ENCODE measurements around the gene PREX1.

PREX1 gene

DNA sequence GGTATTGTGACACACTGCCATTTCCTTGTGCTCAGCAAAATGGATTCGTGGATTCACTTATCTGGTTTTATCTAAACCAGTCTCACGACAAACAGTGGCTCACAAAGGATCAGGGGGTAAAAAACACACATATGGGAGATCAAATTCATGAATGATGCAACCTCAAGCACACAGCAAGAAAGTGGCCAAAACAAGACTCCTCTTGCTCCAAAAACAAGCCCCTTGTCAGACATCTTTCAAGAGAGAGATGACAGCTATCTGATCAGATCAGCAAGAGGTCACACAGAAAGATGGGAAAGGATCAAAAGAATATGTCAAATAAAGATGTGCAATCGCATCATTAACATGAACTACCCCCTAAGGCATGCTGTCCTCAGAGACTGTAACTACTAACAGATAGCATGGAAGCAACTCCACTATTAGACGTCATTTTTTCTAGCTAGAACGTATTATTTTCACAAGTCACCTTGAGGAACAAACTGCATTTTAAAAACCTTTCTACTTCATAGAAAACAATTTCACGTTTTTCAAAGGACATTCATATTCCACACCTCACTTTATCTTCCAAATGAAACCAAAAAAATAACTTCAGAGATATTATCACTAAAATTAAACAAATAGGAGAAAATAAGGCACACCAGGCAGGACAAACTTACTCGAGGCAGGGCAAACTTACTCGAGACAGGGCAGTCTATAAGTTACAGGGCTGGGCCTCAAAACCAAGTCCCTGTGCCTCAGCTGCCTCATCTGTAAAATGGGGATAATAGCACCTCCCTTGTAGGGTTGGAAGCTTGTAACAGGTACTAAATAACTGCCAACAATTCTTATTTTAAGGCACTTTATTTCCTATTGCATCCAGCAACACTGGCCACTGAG lies 122.3 kb downstream of the PREX1 start:
- DNase-seq (ENCODE audit: low read depth in 3 of 3, low spot score in 1 of 3), result no peak

DNA sequence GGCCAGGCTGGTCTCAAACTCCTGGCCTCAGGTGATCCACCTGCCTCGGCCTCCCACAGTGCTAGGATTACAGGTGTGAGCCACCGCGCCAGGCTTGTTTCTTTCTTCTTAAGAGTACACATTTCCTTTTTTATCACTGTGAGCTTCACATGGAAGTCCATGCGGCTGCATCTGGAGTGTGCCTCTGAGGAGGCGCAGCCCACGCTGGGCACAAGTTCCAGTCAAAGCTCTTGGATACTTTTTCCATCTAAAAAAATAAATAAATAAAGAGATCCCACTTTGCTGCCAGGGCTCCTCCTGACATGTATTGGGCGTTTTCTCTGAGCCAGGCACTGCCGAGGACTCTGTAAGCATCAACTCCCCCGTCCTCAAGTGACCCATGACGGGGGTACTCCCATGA lies 123.0 kb downstream of the PREX1 start:
- no peak for DNase-seq (ENCODE audit: low read depth in 3 of 3, low spot score in 1 of 3)

DNA sequence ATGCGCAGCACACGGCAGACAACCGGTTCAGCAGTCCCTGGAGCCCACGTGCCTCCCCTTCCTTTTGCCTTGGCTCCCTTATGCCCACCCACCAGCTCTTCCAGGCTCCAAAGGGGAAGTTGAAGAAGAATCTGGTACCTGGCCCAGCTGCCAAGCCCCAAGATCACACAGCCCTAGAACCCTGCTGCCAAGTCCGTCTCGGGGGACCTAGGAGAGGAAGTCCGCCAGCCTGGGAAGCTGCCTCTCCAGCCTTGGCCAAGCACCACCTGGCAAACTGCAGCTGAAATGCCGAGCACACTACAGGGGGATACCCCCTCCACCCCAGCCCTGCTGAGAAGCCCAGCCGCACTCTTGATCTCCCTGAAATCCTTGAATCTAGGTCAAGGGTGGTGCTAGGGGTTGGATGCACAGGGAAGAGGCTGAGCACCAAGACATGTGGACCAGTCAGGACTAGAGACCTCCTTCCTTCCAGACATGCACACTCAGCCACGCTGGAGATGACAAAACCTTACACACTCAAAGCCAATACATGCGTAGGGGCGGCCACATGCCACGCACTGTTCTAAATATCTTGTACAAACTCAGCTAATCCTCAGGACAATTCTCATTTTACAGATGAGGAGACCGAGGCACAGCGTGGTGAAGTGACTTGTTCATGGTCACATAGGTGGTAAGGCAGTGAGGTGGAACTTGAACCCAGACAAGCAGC lies 124.1 kb downstream of the PREX1 start:
- no peak for DNase-seq (ENCODE audit: low read depth in 3 of 3, low spot score in 1 of 3)

DNA sequence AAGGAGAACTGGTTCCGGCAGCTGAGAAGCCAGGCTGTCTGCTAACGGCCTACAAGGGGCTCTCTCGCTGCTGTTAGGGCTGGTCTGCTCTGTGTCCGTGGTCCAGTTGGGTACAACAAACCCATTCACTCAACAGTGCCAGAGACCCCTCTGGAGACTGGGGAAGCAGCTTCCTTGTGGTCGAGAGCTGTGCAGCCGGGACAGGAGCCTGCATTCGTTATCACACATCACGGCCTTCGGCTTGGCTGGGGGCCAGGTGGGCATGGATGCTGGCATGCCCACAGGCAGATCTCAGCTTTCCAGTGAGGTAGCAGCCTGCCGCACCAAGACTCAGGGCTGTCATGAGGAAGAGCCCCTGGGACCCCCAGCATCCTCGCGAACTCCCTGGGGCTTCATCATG lies 124.7 kb downstream of the PREX1 start:
- DNase-seq (ENCODE audit: low read depth in 3 of 3, low spot score in 1 of 3), result no peak

DNA sequence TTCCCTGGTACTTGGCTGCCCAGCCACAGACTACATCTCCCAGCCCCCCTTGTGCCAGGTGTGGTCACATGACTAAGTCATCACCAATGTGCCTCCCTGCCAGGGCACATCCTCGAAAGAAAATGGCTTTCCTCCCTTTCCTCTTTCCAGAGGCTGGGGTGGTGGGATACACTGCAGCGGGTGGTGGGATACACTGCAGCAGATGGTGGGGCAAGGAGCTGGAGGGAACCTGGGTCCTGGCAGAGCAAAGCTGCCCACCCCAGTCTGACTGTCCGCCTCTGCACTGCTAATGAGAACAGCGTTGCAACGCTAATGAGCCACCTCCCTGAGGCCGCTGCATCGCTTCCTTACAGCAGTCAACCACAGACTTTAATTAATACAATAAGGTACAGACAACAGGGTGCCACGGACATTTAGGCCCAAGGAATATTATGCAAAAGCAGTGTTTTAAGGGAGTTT lies 125.3 kb downstream of the PREX1 start:
- no peak for DNase-seq (ENCODE audit: low read depth in 3 of 3, low spot score in 1 of 3)

DNA sequence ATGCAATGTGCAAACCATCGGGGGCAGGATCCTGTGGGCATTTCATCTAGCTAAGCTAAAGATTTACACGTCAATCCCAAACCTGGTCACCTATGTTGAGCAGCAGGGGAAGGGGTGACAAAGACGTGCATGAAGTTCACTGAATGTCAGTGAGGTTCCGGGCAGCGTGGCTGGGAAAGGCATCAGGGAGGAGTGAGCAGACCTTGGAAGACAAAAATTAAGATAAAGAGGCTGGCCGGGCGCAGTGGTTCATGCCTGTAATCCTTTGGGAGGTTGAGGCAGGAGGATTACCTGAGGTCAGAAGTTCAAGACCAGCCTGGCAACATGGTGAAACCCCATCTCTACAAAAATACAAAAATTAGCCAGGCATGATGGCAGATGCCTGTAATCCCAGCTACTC lies 126.1 kb downstream of the PREX1 start:
- no peak for DNase-seq (ENCODE audit: low read depth in 3 of 3, low spot score in 1 of 3)

DNA sequence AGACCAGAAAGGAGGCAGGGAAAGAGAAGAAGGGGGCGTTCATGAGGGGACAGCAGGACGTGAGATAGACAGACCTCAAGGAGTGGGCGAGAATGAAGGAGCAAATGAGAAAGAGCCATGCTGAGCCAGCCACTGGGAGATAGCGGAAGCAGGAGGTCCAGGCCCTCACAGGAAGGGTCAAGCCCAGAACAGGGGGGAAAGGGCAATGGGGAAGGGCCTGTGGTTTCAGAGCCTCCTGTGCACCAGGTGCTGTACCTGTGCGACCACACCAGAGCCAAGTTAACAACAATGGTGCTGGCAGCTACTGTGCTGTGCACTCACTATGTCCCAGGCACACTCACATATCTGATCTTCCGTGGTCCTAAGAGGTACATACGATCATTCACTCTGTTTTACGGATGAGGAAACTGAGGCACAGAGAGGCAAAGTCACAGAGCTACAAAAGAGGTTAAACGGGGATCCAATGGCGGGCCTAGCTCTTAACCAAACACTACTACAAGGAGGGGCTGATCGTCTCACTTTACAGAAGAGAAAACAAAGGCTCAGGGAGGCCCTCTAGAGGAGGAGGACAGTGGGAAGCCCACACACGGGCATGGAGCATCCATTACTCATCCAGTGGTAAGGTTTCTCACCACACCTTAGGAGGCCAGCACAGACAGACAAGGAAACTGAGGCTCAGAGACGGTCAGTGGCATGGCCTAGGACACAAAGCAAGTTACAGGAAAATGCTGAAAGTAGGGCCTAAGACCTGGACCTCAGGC lies 129.1 kb downstream of the PREX1 start:
- no peak for DNase-seq (ENCODE audit: low read depth in 3 of 3, low spot score in 1 of 3)

DNA sequence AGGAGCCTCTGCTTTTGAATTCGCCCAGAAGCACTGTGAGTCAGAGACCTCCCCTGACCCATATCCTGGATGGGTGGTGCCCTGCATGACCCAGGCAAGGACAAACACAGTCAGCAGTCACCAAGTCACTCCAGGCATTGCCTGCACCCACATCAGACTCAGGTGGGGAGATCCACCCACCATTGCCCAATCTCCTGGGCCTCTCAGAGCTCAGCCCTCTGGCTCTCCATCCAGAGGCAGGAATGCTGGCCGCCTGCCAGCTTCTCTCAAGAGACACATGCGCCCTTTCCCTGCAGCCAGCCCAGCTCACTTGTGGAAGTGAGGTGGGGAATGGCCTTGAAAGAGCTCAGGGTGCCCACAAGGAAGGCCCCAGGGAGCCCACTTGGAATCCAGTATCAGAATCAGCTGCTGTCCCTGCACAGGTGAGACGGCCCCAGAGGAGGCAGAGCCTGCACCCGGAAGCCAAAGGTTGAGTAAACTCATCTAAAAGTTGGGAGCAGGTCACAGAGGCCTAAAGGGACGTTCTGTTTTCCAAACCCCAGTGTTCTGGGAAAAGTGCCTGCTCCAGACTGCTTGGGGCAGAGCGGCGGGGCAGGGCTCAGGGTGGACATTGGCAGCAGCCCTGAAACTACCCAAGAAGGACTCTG lies 129.8 kb downstream of the PREX1 start:
- no peak for DNase-seq (ENCODE audit: low read depth in 3 of 3, low spot score in 1 of 3)

DNA sequence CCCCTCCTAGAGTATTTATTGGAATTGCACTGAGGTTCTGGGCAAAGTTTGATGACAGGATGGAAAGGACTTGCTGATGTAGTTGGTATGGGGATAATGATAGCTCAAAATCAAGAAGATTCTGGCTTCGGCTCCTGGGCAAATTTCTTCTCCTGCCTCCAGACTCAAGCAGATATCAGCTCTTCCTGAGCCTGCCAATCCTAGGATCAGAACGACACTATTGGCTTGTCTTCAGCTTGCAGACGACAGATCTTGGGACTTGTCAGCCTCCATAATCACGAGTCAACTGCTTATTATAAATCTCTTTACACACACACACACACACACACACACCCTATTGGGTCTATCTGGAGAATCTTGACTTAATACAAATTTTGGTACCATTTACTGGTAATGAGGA lies 131.1 kb downstream of the PREX1 start:
- DNase-seq (ENCODE audit: low read depth in 3 of 3, low spot score in 1 of 3), result no peak

DNA sequence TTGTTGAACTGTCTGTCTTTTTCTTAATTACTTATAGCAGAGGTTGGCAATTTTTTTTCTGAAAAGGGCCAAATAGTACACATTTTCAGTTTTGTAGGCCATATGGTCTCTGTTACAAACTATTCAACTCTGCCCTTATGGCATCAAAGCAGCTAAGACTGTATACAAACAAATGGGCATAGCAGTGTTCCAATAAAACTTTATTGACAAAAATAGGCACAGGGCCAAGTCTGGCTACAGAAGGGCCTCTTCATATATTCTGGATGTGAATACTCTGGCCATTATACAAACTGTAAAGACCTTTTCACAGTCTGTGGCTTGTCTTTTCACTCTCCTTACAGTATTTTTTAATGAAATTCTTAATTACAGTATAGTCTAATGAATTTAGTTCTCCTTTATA lies 132.1 kb downstream of the PREX1 start:
- DNase-seq (ENCODE audit: low read depth in 3 of 3, low spot score in 1 of 3), result no peak

DNA sequence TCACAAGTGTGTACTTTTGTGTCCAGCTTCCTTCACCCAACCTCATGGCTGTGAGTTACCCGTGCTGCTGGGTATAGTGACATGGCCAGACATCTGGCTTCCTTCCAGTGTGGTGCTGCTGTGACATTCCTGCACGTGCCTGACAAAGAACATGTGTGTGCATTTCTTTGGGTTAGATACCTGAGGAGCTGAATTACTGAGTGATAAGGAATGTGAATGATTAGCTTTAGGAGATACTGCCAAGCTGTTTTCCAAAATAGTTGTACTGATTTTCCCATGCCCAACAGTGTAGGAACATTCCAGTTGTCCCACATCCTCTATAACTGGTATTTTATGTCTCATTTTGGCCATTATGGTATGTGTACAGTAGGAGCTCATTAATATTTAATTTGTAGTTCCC lies 132.5 kb downstream of the PREX1 start:
- no peak for DNase-seq (ENCODE audit: low read depth in 3 of 3, low spot score in 1 of 3)

DNA sequence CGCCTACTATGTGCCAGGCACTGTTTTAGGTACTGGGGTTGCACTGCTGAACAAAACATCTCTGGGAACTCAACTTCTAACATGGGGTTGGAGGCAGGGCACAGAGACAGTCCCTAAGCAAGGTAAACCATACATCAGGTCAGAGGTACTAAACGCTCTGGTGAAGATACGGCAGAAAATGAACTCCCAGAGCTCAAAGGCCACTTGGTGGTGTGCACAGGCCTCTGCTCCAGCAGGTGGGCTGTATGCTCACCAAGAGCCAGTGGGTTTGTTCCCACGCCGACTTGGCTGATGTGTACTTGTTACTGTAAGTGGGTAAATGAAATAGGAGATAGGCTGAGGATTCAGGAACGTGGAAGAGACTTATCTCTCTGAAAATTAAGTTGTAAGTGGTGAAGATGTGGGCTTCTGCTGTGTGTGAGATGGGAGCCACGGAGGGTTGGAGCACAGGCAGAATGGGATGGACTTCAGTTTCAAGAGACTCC lies 133.4 kb downstream of the PREX1 start:
- DNase-seq (ENCODE audit: low read depth in 3 of 3, low spot score in 1 of 3), result no peak

DNA sequence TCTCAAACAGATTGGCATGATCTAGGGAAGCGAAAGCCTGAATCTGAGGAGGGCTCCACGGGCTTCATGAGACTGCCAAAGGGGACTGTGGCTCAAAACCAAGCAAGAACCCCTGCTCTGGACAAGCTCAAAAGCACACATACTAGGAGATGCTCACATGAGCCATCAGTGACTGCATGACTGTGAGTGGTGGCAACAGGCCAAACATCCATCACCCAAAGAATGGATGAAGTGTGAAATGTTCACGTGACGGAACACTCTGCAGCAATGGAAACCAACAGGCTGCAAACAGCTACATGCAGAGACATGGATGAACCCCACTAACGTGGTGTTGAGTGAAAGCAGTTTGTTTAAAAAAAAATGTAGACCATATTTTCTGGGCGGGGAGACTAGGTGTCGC lies 136.3 kb downstream of the PREX1 start:
- no peak for DNase-seq (ENCODE audit: low read depth in 3 of 3, low spot score in 1 of 3)

DNA sequence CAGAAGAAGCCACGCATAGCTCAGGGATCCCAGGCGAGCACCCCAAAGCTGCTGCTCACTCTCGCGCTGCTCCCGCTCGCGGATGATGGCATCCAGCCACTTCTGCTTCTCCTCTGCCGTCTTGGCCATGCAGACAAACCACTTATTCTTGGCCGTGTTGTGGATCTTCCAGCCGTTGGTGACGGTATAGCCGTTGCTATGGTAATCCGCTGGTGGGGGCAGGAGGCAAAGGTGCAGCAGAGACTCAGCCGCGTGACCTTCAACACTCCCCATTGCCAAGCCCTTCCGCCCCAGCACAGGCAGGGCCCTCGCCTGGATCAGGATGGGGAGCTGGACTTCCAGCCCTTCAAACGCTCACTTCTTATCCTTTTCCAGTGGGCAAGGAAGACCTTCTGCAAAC lies 136.9 kb downstream of the PREX1 start:
- no peak for DNase-seq (ENCODE audit: low read depth in 3 of 3, low spot score in 1 of 3)

DNA sequence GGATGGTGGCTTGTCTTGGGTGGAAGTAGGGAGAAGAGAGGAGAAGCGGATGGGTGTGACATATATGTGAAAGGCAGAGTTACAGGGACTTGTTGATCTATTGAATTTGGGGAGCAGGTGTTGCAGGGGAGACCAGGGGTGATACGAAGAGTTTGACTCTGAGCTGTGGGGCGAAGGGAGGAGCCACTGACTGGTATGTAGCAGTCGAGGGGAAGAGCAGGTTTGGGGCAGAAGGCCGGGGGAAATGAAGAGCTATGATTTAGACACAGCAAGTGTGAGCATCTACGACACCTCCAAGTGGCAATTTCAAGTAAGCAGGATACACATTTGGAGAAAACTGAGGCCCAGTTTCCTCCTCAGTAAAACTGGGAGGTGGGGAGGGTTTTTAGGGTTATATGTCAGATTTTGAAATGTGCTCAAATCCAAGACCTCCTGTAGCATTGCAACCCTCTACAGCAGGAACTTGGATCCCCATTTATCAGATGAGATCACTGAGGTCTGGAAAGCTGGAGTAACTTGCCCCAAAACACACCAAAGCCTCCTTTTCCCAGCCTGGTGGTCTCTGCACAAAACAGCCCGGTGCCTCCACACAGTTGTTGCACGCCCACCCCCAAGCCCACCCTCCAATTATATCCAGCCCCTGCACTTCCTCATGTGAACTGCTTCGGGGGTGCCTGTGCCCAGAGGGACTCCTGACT lies 137.8 kb downstream of the PREX1 start:
- DNase-seq (ENCODE audit: low read depth in 3 of 3, low spot score in 1 of 3), result no peak

DNA sequence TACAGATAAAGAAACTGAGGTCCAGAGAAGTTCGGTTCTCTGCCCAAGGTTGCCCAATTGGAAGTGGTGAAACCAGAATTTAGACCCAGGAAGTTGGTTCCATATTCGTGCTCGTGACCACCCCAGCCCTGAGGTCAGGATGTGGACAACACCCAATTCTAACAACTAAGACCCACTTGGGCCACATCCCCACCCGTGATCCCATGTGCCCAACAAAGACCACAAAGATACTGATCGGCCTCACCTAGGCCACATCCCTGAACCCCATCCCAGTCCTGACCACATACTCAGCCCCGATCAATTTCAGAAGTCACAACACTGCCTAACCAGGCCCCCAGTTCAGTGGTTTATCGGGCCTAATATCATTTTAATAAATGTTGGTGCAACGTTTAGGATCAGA lies 138.4 kb downstream of the PREX1 start:
- DNase-seq (ENCODE audit: low read depth in 3 of 3, low spot score in 1 of 3), result no peak

DNA sequence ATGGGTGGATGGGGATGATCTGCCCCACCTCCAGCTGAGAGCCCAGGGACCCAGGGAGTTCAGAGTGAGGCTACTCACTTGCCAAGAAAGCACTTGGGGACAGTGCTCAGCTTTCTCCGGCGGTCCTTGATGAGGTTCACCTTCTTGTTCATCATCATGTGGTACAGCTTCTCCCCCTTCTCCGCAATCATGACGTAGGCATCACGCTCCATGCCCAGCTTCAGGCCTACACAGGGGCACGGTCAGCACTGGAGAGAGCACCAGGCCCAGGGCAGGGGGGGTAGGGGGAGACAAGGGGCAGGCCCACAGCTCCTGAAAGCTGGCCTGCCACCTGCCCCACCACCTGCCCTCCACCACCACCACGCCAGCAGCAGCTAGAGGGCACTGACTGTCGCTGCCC lies 139.2 kb downstream of the PREX1 start:
- no peak for DNase-seq (ENCODE audit: low read depth in 3 of 3, low spot score in 1 of 3)

DNA sequence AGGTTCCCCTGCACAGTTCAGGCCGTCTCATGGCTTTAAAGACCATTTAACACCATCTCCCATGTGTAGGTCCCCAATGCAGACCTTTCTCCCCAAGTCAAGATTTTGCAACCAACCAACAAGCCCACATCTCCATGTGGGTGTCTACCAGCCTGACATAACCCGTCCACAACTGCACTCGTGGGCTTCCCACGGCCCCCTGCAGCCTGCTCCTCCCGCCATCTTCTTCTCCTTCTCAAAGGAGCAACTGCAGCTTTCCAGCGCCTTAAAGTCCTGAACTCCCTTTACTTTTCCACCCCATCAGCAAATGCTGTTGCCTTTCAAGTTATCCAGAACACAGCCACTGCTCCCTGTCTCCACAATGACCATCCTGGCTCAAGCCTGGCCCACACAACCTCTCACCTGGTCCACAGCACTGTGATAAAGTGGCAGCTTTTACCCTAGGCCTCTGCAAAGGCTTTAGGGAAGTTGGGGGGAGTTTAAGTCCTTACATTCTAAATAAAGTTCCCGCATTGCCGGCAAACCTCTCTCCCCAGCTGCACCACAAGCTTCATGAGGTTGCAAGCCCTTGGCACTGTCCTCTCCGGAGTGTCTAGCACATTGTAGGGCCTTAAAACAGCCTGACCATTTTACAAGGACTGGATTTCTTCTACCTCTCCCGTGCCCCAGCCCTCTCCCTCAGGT lies 140.5 kb downstream of the PREX1 start:
- no peak for DNase-seq (ENCODE audit: low read depth in 3 of 3, low spot score in 1 of 3)

DNA sequence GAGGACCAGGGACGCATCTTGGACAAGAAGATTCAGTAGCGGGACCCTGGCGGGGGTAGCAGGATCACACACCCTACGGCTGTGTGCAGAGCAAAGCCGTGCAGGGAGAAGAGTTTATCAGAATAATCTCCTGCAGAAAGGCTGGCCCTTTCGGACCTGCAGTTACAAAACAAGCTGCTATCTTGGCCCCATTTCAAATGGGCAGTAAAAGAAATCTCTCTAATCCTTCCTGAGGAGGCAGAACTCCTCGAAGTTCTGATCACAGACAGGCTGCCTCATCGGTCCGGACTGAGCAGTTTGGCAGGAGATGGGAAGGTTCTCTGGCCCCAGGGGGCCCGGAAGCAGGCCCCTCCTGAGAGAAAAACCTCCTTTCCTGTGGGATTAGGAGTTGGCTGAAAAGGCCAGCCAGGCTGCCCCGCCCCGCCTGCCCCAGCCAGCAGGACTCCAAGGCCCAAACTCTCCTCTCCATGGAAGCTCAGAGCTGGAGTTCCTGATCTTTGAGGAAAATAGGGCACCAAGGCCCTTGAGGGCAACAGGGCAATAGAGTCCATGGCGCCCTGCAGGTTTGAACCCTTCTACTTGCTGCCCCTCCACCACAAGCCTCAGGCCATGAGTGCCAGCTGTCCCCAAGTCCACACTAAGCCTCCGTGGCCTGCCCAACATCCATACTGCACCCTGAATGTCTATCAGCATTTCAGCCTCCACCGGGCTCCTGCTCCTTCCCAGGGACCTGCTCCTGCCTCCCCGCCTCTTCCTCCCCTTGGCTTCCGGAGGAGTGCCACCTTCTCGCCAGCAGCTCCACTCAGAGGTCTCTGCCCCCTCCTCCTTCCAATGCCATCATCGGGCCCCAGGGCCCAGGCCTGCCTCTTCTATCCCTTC lies 141.3 kb downstream of the PREX1 start:
- no peak for DNase-seq (ENCODE audit: low read depth in 3 of 3, low spot score in 1 of 3)
